HG03103 (cell line): ENCODE results near the gene CSRP1.

Source experiments
- ATAC-seq: cut with Tn5 transposase; IDR thresholded peaks from one replicate; pipeline ENCODE4 v1.9.1; 2021; ENCODE audit warnings: low read depth; ENCODE audit not compliant: unreplicated experiment

The CSRP1 gene

DNA sequence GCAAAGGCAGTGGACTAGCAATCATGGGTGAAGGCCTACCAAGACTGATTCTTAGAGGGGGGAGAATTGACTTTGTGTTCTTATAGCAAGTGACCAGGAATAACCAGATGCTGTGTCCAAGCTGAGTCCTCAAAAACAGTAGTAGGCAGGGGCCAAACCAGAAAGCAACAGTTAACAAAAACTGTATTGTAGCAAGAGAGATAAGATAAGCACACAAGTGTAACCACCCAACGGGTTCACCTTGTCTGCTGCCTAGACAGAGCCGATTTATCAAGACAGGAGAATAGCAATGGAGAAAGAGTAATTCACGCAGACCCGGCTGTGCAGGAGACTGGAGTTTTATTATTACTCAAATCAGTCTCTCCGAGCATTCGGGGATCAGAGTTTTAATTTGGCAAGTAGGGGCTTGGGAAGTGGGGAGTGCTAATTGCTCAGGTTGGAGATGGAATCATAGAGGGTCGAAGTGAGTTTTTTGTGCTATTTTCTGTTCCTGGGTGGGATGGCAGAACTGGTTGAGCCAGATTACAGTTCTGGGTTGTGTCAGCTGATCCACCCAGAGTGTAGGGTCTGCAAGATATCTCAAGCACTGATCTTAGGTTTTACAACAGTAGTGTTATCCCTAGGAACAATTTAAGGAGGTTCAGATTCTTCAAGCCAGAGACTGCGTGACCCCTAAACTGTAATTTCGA, 8.3 kb upstream of the CSRP1 start:
- no peak for ATAC-seq

DNA sequence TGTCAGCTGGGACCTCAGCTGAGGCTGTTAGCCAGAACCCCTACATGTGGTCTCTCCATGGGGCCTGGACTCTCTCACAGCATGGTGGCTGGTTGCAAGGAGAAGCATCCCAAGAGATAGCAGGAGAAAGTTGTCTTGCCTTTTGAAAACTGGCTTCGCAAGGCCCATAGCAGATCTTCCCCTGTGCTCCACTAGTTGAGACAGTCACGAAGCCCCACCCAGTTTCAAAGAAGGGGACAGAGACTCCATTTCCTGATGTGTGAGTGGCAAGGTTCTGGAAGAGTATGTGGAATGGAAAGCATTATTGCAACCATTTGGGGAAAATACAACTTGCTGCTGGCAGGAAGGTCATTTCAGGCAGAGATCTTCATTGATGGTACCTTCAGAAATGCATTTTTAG, 7.5 kb upstream of the CSRP1 start:
- ATAC-seq, result no peak

DNA sequence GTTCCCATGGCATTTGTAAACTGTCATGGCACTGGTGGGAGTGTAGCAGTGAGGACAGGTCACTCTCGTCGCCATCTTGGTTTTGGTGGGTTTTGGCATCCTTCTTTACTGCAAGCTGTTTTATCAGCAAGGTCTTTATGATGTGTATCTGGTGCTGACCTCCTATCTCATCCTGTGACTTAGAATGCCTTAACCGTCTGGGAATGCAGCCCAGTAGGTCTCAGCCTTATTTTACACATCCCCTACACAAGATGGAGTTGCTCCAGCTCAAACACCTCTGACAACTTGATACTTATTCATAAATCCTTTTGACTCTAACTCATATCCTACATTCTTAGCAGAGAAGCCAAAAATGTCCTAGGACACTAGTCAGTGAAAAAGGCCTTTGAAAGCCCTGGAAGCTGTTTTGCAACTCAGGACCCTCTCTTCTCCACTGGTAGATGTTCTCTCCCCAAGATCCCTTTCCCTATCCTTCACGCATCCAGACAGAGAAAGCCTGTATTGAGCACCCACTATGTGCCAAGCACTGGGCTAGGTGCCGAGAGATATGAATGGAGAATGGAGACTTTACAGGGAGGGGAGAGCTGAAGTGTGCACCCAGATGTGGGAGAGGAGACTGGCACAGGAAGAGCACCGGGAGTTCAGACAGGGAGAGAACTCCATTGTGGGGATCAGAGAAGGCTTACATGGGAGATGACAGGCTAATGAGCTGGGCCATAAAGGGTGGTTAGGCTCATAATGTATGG, 6.7 kb upstream of the CSRP1 start:
- no peak for ATAC-seq

DNA sequence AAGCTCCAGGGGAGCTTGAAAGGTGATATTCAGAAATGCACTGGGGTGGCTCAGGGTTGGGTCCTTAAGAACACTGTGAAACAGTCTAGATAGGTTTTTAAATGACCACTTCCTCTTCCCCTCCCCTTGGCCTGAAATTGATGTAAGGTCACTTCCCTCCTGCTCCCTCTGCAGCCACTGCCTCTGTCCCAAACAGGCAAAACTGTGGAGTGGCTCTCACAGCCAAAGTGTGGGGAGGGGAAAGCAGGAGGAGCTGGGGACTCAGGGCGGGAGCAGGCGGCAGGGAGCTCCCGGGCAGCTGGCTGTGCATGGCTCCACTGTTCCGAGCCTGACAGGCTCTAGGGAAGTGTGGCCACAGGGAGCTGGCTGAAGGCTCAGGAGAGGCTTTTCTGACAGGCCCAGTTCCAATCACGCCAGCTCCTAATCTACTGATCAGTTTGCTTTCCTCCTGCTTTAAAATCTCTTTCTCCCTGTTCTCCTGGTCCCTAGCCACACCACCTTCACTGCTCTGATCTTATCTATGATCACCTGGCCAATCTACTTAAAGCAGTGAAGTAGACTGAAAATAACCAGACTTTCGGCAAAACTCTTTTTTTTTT, 5.1 kb upstream of the CSRP1 start:
- ATAC-seq, result no peak

DNA sequence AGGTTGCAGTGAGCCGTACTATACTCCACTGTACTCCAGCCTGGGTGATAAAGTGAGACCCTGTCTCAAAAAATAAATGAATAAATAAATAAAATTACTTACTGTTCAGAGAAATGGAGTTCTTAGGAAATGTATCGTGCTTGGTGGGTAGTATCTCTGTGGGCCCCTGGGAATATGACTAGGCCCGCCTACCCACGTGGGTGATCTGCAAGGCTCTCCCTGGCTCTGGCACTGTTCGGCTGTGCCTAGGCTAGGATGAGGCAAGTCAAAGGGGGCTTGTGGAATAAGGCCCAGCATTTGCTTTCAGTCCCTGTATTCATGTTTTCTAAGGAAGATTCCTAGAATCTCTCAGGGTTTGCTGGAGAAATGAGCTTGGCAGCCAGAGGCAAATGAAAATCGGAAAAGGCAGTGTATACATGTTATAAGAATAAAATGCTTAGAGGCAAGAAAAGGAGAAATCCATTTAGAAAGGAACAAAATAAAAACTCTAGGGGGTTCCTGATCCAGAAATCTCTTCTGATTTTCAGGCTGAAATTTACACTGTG, 4.5 kb upstream of the CSRP1 start:
- no peak for ATAC-seq

DNA sequence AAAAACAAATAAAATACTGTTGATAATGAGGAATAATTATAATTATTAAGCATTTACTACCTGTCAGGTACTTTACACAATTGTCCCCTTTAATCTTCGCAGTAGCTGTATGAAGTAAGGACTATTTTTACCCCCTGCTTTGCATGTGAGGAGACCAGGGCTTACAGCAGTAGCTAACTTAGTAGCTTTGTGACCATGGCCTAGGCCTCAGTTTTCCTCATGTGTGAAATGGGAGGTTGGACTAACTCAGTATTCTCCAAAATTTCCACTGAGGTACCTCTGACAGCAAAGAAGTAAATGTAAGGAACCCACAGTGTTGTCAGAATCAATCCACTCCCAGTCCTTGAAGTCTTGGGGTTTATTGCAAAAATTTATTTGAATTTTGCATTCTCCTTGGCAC, 3.8 kb upstream of the CSRP1 start:
- no peak for ATAC-seq

DNA sequence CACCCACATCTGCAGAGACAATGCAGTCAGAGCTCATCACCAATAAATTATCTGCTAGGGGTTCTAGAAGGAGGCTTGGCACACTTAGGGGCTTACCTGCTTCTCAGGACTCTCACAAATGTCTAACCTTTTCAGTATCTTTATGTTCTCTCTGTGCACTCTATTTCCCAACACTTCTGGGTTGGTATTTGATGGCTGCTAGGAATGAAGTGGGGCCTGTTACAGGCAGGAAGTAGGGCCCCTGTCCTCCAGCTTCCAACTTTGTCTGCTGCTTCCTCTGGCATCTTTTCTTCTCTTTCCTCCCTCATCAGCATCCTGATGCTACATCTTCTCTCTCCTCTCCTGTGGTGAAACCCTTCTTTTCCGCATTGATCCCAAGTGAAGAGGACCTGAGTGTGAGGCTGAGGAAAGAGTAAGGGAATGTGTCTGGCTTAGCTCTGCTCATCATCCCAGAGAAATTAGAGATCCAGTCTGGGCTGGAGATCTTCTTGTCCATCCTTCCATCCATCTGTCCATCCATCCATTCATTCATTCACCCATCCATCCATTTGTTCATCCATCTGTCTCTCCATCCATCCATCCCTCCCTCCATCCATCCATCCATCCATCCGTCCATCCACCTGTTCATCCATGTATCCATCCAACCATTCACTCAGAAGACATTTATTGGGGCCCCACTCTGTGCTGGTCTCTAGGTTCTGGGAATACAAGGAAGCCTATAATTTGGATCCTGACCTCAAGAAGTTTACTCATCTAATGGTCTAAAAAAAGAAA, 2.9 kb upstream of the CSRP1 start:
- ATAC-seq, result no peak

DNA sequence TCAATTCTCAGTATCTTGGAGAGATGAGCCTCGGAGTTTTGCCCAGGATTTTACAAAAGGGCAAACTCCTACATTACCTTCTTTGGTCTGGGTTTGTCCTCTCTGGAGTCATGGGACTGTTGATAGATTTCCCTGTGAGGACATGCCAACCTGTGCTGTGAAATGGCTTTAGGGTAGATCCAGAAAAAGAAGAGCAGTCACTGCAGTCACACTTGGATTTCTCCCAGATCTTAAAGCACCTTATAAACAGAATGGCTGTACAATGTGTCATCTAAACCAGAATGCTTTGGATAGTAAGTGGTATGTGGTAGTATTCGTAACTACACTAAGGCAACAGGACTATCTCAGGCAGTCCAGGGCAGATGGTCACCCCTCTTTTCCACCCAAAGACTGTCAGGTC, 1.9 kb upstream of the CSRP1 start:
- no peak for ATAC-seq

DNA sequence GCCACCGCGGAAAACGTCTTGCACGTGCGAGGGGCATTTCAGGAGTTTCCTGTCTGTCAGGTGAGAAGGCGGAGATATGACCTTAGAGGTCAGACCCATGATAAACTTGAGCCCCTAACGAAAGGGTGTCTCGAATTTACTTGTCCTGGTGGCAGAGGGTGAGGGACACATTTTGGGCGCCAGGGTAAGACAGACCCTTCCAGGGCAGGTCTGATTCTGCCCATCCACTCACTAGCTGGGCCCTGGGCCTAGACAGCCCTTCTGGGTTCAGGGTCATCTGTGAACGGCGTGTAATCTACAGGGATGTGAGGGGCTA, 395 bp upstream of the CSRP1 start:
- no peak for ATAC-seq

DNA sequence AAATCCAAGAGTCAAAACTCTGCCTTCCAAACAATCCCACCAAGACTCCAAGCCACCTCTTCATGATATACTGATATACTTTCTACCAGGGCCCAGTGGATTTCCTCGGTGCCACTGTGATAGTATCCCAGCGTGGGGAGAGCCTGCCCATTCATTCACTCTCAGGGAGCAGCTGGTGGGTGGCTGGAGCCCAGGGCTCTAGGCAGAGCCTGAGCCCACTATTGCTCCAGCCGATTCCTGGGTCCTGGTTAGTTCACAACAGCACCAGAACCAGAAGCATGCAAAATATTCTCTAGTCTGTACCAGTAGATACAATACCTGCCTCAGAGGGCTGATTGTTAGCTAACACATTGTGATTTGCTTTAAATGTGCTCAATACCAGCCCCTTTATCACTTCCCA, 831 bp downstream of the CSRP1 start:
- ATAC-seq, result no peak

DNA sequence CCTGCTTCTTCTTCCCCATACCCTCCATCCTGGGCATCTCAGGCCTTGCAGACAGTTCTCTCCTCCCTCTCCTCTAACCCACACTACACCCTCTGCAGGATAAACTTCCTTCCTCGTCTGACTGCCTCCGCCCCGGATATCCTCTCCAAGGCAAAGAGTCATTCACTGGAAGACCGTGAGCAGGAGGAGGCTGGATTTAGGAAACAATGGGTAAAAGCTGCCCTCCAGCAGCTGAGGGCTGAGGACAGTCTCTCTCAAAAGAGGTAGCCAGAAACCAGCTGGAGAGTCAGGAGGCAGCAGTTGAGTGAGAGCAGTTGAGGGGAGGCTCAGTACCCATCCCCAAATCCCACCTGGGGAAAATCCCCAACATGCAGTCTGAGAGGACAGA, 1.4 kb downstream of the CSRP1 start:
- ATAC-seq, result no peak

DNA sequence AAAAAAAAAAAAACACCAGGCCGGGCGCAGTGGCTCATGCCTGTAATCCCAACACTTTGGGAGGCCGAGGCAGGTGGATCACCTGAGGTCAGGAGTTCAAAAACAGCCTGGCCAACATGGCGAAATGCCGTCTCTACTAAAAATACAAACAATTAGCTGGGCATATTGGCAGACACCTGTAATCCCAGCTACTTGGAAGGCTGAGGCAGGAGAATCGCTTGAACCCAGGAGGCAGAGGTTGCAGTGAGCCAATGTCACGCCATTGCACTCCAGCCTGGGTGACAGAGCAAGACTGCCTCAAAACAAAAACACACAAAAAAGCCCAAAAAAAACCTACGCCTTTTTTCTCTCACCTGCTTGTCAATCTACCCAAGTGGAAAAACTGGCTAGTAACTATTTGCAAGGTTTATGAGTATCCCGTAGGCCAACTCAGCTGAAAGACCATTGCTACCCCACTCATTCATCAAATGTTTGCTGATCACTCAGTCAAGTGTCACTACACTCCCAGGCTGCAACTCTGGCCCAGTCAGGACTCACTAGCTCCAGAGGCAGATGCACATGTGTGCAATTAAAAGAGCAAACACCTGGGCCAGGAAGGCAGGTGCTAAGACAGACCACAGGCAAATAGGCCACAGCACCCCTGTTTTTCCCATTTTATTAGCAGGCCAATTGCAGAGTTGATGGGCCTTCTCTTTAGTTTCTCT, 2.0 kb downstream of the CSRP1 start:
- no peak for ATAC-seq

DNA sequence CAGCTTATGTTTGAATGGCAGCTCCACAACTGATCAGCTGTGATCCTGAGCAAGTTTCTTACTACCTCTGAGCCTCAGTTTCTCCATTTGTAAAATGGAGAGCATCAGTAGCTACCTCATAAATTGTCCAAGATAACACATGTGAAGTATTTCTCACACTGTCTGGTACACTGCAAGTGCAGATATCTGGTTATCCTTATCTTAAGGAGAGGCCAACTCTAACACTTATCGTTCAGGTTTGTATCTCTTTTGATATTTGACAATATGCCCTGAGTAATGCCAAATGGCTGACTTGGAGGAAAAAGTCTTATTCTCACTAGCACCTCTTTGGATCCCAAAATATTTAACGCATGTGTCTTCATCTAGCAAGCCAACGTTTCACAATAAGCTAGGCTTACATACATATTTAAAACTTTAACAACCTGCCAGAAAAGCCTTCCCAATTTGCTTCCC, 2.7 kb downstream of the CSRP1 start:
- no peak for ATAC-seq

DNA sequence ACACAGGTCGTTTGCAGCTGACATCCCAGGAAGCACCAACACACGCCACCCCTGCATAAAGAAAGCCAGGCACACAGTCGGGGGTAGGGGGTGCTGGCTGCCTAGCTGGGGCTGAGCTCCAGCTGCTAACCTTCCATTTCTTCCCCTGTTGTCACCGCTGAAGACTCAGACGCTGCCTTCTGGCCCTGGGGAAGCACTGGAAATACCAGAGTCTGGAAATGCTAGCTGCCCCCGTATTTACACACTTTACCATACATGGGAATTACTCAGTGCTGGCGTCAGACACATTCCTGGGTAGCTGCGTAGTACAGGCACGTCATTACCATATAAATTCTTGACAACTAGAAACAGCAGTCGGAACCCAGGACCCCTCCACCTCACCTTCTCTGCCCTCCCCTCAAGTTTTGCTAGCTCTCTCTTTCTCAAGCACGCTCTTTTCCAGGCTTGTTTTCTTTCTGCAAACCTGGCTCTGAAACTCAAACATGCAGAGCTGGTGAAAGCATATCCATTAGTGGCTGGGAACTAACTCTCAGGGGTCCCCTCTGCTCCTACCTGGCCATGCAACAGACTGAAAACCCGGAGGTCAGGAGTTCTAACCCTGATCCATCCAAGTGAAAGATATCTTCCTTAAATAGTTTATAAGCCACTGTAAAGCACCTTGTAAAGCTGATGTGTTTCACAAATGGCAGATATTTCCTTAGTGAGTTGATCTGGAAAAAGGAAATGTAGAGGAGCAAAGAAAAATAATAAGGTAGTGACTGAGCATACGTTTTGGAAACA, 3.3 kb downstream of the CSRP1 start:
- ATAC-seq, result no peak

DNA sequence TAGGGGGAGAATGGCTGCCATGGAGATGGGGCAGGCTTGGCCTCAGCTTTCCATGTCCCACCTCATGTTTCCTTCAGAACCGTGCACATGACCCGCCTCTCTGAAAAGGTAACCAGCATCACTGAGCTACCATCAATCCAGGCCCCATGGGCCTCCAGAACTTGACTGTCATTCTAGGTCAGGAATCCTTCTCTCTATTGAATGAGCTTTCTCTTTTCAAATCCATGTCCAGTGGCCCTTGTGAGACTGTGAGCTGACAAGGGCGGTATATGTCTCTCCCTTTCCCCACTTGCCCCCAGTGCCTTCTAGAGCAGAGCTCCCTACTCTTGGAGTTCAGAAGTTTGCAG, 4.4 kb downstream of the CSRP1 start:
- no peak for ATAC-seq

DNA sequence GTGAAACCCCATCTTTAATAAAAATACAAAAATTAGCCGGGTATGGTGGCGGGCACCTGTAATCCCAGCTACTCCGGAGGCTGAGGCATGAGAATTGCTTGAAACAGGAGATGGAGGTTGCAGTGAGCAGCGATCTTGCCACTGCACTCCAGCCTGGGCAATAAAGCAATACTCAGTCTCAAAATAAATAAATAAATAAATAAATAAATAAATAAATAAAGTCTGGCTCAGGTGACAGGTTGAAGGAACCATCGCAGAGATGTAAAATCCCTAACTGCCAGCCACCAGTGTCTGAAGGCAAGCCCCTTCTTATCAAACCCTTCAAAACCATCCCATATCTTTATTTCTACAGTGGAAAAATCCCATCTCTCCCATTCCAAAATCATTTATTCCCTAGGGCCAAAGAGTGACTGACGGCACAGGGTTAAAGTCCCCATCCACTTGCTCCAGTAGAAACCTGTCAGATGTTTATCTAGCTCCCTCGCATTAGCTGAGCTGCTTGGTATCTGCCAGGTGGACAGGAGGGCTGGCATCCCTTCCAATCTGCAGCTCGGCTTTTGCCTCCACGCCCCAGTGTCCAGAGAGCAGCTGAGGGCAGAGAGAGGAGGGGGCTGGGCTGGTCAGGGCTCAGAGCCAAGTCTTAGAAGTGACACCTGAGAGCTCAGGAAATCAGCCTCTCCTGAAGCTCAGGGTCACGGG, 5.0 kb downstream of the CSRP1 start:
- ATAC-seq, result no peak

DNA sequence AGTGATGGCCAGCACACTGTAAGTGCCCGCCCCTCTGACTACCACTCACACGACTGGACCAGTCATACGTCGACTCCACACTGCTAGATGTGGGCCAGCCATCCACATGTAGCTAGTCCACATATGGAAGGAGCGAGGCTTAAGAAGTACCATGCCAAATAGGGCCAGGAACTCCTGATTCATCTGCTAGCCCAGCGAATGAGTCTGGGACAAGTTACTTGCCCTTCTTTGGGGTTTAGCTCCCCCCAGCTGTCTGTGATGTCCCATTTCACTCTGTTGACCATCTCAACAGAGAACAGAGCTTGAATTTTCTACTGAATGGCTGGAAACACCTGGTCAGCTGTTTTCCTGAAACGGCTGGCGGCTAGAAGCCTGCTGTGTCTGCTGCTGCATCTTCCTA, 5.8 kb downstream of the CSRP1 start:
- ATAC-seq, result no peak

DNA sequence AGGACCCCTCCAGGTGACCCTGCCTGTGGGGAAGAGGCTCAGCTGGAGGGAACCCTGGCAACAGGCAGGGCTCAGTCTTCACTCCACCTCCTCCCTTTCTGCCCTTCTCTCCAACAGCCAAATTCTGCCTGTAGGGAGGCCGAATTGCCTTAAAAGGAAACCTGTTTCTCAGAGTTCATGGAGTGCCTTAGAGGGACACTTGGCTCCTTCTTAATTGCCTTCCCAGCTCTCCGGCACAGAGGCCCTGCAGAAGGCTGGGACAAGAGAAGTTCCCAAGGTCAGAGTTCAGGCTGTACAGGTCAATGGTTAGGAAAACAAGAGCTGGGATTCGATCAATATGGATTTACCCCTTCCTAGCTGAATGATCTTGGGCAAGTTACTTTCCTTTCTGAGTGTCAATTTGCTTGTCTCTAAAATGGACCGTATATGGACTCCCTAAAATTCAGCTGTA, 6.2 kb downstream of the CSRP1 start:
- ATAC-seq, result no peak
